CD1c-positive myeloid dendritic cell (primary cell): ENCODE data around the gene SC5D.

Experiments
- DNase-seq: peaks from one replicate; pipeline ENCODE4 v3.0.0-alpha.2; 2016; ENCODE audit errors: extremely low spot score

The SC5D gene

GRCh38 chr11:121291896-121292494 is 576 bp upstream of the SC5D start:
- DNase-seq: peak; percentile 65

GRCh38 chr11:121293288-121293594 is 670 bp downstream of the SC5D start:
- peak; percentile 15 for DNase-seq

GRCh38 chr11:121295246-121296029 is 2.9 kb downstream of the SC5D start:
- no peak for DNase-seq

GRCh38 chr11:121297872-121298271 is 5.3 kb downstream of the SC5D start:
- DNase-seq: no peak

DNA sequence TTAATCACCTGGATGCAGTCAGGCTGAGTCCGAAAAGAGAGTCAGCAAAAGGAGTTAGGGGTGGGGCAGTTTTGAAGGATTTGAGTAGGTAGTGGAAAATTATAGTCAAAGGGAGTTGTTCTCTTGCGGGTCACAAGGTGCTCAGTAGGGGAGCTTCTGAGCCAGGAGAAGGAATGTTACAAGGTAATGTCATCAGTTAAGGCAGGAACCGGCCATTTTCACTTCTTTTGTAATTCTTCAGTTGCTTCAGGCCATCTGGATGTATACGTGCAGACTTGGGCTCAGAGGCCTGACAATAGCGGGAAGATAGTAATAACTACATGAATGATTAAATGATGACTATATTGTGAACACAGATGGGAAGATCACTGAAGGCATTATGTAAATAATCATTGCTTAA is 6.2 kb downstream of the SC5D start:
- no peak for DNase-seq

- DNase-seq: no peak
These were observed 6.8 kb downstream of the SC5D start for GRCh38 chr11:121299417-121299816.

GRCh38 chr11:121300313-121300971 is 7.9 kb downstream of the SC5D start:
- no peak for DNase-seq

- DNase-seq: no peak
These were observed 8.6 kb downstream of the SC5D start for GRCh38 chr11:121300972-121301699.

GRCh38 chr11:121304759-121305158 is 12.2 kb downstream of the SC5D start:
- no peak for DNase-seq

DNA sequence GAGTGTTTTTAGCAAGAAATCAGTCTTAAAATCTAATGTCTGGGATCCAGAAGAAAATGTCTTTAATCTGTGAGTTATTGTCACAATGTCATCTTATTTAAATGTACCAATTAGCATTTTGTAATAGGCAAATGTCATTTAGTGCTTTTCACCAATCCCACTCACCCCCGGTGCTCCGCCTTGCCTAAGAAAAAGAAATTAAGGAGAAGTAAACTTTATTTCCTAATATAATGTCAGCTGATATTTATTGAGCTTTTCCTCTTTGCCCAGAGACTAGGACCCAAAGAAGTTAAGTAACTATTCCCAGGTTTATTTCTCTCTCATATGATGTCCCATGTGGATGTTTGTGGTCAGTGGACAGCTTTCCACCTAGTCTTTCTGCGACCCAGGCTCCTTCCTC is 16.2 kb downstream of the SC5D start:
- DNase-seq: no peak

GRCh38 chr11:121309688-121310087 is 17.1 kb downstream of the SC5D start:
- no peak for DNase-seq

- DNase-seq: no peak
These were observed 18.3 kb downstream of the SC5D start for GRCh38 chr11:121310908-121311307.

- DNase-seq: no peak
These were observed 18.8 kb downstream of the SC5D start for GRCh38 chr11:121311373-121311772.

DNA sequence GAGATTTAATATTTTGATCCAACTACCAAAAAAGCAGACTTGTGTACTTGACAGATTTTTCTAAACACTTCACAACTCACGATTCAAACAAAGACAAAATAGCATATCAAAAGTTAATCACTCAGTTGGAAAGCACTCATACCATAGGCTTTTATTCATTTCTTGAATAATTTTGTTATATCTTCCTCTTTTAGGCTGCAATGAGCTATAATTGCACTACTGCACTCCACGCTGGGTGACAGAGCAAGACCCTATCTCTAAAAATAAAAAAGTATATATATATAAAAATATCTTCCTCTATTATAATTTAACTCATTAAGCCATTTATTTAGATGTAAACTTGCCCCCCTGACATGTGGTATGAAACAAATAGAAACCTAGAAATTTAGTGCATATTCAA is 19.9 kb downstream of the SC5D start:
- no peak for DNase-seq

DNA sequence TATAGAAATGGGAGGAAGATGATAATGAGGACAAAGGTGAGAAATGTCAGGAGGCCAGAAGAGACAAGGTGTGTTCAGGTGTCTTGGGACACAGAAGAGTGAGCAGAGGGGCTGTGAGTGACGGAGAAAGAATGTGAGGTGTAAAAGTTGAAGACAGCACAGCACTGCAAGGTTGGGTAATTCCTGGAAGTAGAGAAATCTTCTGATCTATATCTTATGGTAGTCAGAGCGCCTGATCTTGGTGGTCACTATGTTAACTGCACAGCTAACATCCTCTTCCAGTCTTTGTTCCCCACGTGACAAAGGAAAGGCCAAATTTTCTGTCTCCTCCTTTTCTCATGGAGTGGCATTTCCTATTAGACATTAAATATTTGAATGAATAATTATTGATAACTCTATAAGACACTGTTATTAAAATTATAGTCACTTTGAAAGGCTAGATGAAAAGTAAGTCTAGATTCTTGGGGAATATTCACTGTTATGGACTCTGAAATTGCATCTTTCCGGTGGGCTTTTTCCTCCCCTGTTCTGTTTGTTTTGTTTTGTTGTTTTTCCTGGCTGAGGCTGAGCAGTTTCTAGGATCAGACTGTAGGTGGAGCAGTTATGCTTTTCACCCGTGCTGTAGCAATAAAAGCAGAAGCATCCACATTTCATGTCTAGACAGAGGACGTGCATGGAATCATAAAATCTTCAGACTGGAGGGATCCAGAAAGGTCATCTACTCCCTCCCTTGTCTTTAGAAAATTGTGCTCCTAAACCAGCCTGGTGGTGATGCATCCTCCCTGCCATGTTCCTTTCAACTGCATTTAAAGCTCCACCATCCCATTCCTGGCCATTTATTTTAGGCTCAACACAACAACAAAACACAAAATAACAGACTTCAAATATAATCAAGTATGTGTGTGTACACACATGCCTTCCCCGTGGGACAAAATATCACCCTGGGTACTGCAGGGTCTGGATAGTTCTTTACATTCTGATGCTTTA is 26.6 kb downstream of the SC5D start:
- peak; percentile 71 for DNase-seq

- no peak for DNase-seq
These were observed 29.2 kb downstream of the SC5D start for GRCh38 chr11:121321614-121322243.

DNA sequence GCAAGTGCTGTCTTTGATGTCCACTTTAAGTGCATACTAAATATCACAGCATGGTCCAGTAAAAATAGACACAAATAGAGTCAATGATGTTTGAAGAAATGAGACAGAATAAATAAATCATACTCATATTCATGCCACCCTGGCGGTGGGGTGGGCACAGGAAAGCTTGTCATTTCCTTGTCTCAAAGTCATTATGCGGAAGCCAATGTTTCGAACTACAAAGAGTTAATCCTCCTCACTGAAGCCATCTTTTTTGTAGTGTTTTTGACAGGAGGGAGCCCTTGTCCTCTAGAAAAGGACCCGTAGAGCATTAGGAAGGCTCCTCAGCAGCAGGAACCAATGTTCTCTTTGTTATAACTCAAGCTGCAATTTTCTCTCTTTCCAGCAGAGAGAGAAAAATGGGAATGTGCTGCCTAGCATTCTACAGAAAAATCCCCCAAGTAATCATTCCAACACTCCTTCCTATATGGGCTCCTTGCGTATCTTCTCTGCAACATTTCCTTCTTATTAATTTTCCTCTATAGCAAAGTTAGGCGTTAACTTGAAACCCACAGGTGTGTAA is 30.6 kb downstream of the SC5D start:
- DNase-seq: no peak

GRCh38 chr11:121326230-121326629 is 33.7 kb downstream of the SC5D start:
- no peak for DNase-seq

GRCh38 chr11:121327553-121327952 is 35.0 kb downstream of the SC5D start:
- DNase-seq: no peak

DNA sequence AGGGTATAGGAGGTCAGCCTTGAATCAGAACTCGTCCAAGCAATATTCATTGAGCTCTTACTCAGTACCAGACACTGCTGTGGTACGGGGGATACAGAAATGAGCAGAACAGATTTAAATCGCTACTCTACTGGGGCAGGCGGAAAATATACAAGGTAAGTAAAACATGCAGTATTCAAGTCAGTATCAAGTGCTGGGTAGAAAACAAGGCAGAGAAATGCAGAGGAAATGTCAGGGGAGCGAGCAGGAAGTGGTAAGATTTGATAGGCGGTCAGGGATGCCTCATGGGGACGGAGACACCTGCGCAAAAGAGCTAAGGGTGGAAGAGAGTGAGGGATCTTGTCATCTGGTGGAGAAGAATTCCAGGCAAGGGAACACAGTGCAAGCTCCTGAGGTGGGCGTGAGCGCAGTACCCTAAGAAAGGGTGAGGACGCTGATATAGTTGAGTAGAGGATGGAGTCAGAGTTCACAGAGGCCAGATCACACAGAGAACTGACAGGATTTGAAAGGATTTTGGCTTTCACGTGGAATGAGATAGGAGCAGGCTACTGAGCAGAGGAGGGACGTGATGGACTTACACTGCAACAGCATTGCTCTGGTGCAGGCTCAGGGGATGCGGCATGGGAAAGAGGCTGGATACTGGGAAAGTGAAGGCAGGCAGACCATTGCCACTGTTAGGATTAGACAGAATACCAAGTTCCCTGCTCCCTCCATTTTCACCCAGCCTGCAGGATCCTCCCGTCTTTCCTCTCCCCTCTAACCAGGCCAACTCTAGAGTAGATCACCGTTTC is 35.8 kb downstream of the SC5D start:
- DNase-seq: no peak
